Hematopoietic multipotent progenitor cell treated with erythropoietin and hydrocortisone succinate and interleukin-3 and kit ligand, for 17 days (in vitro differentiated cells): Measurements from ENCODE around the gene MED14.
A peak's percentile ranks its signal among the peaks of the same experiment; 100 is the strongest.

Source experiments
- DNase-seq: peaks from one replicate; pipeline ENCODE4 v3.0.0-alpha.2; 2015; ENCODE audit warnings: low spot score

The MED14 gene

DNA sequence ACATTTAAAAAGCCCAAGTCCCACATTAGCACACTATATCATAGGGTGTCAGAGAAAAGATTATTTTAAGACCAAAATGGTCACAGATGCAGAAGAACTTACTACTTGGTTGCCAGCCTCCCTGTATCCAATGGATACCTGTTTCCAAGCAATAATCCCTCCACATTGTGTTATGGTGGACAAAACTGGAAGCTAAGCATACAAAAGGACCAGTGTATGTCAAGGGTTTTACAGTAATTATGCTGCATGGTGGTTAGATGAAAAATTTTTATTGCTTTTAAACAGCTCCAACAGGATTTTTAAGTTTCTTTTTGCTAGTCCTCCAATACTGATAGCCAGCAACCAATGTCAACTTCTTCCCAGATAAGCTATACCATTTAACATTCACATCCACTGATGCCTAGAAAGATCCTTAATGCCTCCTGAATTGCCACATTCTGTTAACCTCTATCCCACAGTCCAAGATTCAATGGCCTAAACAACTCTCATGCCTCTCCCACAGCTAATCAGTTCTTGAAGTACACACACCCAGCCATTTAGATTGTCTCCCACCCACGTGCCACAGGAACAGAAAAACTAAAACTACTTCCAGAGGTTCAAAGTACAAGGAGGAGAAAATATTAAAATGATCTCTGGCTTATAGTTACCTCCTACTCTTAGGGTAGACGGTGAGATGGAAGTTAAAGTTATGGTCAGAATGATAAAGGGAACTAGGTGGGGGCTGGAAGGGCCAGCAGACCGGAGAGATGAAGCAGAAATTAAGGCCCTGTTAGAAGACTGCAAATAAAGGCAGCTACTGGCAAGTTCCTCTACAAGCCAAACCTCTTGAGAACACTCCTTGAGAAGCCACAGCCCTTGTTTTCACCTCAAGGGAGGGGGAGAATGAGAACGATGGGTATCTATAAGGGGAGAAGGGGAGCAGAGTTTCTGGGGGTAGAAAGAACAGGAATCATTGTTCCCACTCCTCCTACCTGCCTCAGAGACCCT lies 5.5 kb downstream of the MED14 start:
- DNase-seq = peak; percentile 3

DNA sequence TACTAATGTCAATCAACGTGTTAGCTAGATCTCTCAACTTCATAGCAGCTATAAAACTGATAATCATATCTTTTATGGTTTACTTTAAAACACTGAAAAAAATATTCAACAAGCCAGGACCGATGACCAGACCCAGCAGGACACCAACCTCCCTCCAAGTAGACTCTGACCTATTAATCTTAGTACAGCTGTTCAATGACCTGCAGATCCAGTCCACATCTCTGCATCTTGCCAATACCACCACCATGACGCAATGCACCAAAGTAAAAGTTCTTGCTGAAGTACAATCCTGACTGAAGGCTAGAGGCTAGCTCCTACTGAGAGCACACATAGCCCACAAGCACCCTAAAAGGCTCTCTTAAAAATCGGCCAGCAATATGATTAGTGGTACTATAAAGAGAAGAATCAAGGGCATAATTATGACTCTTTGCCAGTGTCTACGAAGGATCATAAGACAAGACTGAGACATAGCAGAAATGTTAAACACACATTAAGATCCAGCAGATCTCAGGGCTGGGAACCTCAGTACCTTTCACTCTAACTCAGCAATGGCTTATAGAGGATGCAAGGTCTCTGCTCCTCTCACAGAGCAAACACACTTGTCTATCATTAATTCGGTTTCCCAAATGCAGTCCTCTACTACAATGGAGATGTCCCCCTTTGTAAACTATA lies 7.6 kb downstream of the MED14 start:
- DNase-seq = no peak

- no peak for DNase-seq
Measured at GRCh38 chrX:40727093-40727492, 8.2 kb downstream of the MED14 start.

DNA sequence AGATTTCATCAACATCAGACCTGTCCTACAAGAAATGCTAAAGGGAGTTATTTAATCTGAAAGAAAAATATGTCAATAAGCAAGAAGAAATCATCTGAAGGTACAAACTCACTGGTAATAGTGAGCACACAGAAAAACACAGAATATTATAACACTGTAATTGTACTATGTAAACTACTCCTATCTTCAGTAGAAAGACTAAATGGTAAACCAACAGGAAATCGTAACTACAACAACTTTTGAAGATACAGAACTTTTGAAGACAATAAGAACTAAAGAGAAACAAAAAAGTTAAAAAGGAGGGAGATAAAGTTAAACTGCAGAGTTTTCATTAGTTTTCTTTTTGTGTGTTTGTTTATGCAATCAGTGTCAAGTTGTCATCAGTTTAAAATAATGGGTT lies 12.4 kb downstream of the MED14 start:
- no peak for DNase-seq

GRCh38 chrX:40721489-40722106 lies 13.7 kb downstream of the MED14 start:
- DNase-seq = no peak

GRCh38 chrX:40720792-40721191 lies 14.6 kb downstream of the MED14 start:
- no peak for DNase-seq

DNA sequence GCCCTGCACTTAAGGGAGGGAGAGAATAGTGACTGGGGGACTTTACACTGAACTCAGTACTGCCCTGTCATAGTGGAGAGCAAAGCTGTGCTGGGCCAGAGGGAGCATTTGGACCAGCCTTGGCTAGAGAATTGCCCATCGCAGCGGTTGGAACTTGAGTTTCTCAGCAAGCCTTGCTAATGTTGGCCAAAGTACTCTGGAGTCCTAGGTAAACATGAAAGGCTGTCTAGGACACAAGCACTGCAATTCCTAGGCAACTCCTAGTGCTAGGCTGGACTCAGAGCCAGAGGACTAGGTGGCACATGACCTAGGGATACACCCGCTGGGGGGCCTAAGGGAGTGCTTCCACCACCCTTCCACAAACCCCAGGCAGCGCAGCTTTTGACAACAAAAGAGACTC lies 15.0 kb downstream of the MED14 start:
- no peak for DNase-seq

GRCh38 chrX:40719731-40720130 lies 15.6 kb downstream of the MED14 start:
- DNase-seq = no peak

- no peak for DNase-seq
Measured at GRCh38 chrX:40719218-40719617, 16.1 kb downstream of the MED14 start.

GRCh38 chrX:40709395-40709794 lies 25.9 kb downstream of the MED14 start:
- no peak for DNase-seq

DNA sequence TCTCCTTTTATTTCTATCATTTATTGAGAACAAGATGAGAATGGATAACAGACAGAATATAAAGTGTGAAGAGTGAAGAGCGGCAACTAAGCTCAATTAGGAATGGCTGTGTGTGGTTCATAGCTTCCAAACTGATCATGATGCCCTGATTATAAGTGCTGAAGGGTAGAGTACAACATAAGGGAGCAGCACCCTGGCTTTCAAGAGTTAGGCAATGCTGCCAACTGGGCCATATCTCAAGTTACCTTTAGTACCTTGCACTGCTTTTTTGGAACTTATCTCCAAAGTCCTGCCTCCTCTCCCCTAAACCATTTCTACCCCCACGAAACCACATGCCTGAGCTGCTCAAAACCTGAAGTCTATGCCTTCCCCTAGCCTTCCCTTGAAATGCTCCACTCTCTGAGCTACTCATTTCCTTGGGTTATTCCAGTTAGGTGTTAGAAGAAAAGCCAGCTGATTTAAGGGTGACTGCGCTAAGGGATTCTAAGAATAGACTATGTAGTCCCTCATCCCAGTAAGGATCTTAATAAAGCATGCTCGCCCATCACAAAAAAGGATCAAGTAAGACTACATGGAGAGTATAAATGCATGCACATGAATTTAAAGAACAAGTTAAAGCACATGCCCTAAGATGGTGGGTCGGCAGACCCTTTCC lies 29.6 kb downstream of the MED14 start:
- no peak for DNase-seq

- DNase-seq = no peak
Measured at GRCh38 chrX:40700640-40701342, 34.6 kb downstream of the MED14 start.

- DNase-seq = no peak
Measured at GRCh38 chrX:40698851-40699250, 36.5 kb downstream of the MED14 start.

GRCh38 chrX:40694802-40695201 lies 40.5 kb downstream of the MED14 start:
- DNase-seq = no peak

- no peak for DNase-seq
Measured at GRCh38 chrX:40688929-40689328, 46.4 kb downstream of the MED14 start.

GRCh38 chrX:40687169-40687568 lies 48.2 kb downstream of the MED14 start:
- no peak for DNase-seq

- DNase-seq = no peak
Measured at GRCh38 chrX:40685362-40685918, 49.9 kb downstream of the MED14 start.

GRCh38 chrX:40684092-40684491 lies 51.2 kb downstream of the MED14 start:
- DNase-seq = no peak

- no peak for DNase-seq
Measured at GRCh38 chrX:40683245-40683644, 52.1 kb downstream of the MED14 start.

- DNase-seq = no peak
Measured at GRCh38 chrX:40671126-40671525, 64.2 kb downstream of the MED14 start.

- DNase-seq = no peak
Measured at GRCh38 chrX:40663880-40664630, 71.3 kb downstream of the MED14 start.
